H9 (cell line): ENCODE results near the gene TAS2R30. TPM values are rescaled to one million over a fixed set of nuclear protein-coding genes. Genes with fewer than 3 reads are reported as not detected.

Experiments
- DNase-seq: peaks from one replicate; pipeline ENCODE4 v3.0.0-alpha.2; 2017
- H2AFZ ChIP-seq: one replicate; pipeline ENCODE4 v1.6.1; 2013; ENCODE audit warnings: mild to moderate bottlenecking, low read length, control low read depth, moderate library complexity
- H2AK5ac ChIP-seq: 2 replicates; pipeline ENCODE4 v1.6.1; 2013; ENCODE audit warnings: low read length, control low read depth, mixed read lengths; ENCODE audit not compliant: insufficient read length
- H2BK120ac ChIP-seq: one replicate; pipeline ENCODE4 v1.6.1; 2013; ENCODE audit warnings: low read depth, mild to moderate bottlenecking, low read length, control low read depth, inconsistent platforms; ENCODE audit not compliant: poor library complexity, severe bottlenecking
- H2BK12ac ChIP-seq: 2 replicates; pipeline ENCODE4 v1.6.1; 2013; ENCODE audit warnings: low read length, control low read depth, mixed read lengths, low read depth; ENCODE audit not compliant: insufficient read length
- H2BK15ac ChIP-seq: 2 replicates; pipeline ENCODE4 v1.6.1; 2013; ENCODE audit warnings: low read depth, low read length, control low read depth
- H2BK20ac ChIP-seq: one replicate; pipeline ENCODE4 v1.6.1; 2013; ENCODE audit warnings: low read depth, mild to moderate bottlenecking, low read length, control low read depth, inconsistent platforms; ENCODE audit not compliant: poor library complexity, severe bottlenecking
- H2BK5ac ChIP-seq: 2 replicates; pipeline ENCODE4 v1.6.1; 2013; ENCODE audit warnings: low read length, control low read depth, mixed read lengths; ENCODE audit not compliant: insufficient read length
- H3K14ac ChIP-seq: 2 replicates; pipeline ENCODE4 v1.6.1; 2013; ENCODE audit warnings: low read length, control low read depth; ENCODE audit not compliant: insufficient read depth
- H3K18ac ChIP-seq: 2 replicates; pipeline ENCODE4 v1.6.1; 2013; ENCODE audit warnings: low read depth, mild to moderate bottlenecking, mixed read lengths, low read length, control low read depth; ENCODE audit not compliant: insufficient read length
- H3K23ac ChIP-seq: 2 replicates; pipeline ENCODE4 v1.6.1; 2013; ENCODE audit warnings: low read length, control low read depth, mixed read lengths, low read depth; ENCODE audit not compliant: insufficient read length
- H3K23me2 ChIP-seq: 2 replicates; pipeline ENCODE4 v1.6.1; 2013; ENCODE audit warnings: low read depth, mild to moderate bottlenecking, mixed read lengths, low read length, control low read depth; ENCODE audit not compliant: insufficient read length, poor library complexity, severe bottlenecking
- H3K27ac ChIP-seq: 2 replicates; pipeline ENCODE4 v1.5.1; 2013; ENCODE audit warnings: low read length, control low read depth, mixed read lengths, low read depth; ENCODE audit not compliant: insufficient read length
- H3K27me3 ChIP-seq: 2 replicates; pipeline ENCODE4 v1.6.1; 2013; ENCODE audit warnings: low read length, control low read depth, inconsistent platforms; ENCODE audit not compliant: insufficient read depth
- H3K4ac ChIP-seq: 2 replicates; pipeline ENCODE4 v1.6.1; 2013; ENCODE audit warnings: low read depth, mild to moderate bottlenecking, control low read depth, inconsistent platforms, low read length, moderate library complexity
- H3K4me1 ChIP-seq: 2 replicates; pipeline ENCODE4 v1.6.1; 2013; ENCODE audit warnings: low read length, control low read depth, inconsistent platforms; ENCODE audit not compliant: insufficient read depth
- H3K4me2 ChIP-seq: 2 replicates; pipeline ENCODE4 v1.6.1; 2013; ENCODE audit warnings: low read length, control low read depth, mixed read lengths; ENCODE audit not compliant: insufficient read length, insufficient read depth
- H3K56ac ChIP-seq: 2 replicates; pipeline ENCODE4 v1.6.1; 2013; ENCODE audit warnings: low read depth, mild to moderate bottlenecking, mixed read lengths, low read length, control low read depth; ENCODE audit not compliant: insufficient read length
- H3K79me1 ChIP-seq: 2 replicates; pipeline ENCODE4 v1.6.1; 2013; ENCODE audit warnings: low read depth, mild to moderate bottlenecking, moderate library complexity, low read length, control low read depth, inconsistent platforms; ENCODE audit not compliant: insufficient read depth, poor library complexity, severe bottlenecking
- H3K79me2 ChIP-seq: 2 replicates; pipeline ENCODE4 v1.6.1; 2013; ENCODE audit warnings: low read length, control low read depth, inconsistent platforms; ENCODE audit not compliant: insufficient read depth
- H3K9ac ChIP-seq: 2 replicates; pipeline ENCODE4 v1.6.1; 2013; ENCODE audit warnings: low read length, control low read depth, mixed read lengths; ENCODE audit not compliant: insufficient read length; ENCODE audit errors: extremely low read depth
- H3K9me3 ChIP-seq: one replicate; pipeline ENCODE4 v1.6.1; 2013; ENCODE audit warnings: low read depth, low read length, inconsistent platforms; ENCODE audit not compliant: control insufficient read depth
- H3T11ph ChIP-seq: one replicate; pipeline ENCODE4 v1.6.1; 2013; ENCODE audit warnings: mild to moderate bottlenecking, low read length, control low read depth, inconsistent platforms
- H4K20me1 ChIP-seq: one replicate; pipeline ENCODE4 v1.6.1; 2013; ENCODE audit not compliant: control insufficient read depth, insufficient read length, insufficient read depth
- H4K5ac ChIP-seq: 2 replicates; pipeline ENCODE4 v1.6.1; 2013; ENCODE audit warnings: low read depth, mild to moderate bottlenecking, mixed read lengths, low read length, control low read depth; ENCODE audit not compliant: insufficient read length
- H4K8ac ChIP-seq: replicated peaks from 2 replicates; pipeline ENCODE4 v1.6.1; 2013; ENCODE audit warnings: low read length, control low read depth, mixed read lengths, low read depth; ENCODE audit not compliant: insufficient read length
- H4K91ac ChIP-seq: 2 replicates; pipeline ENCODE4 v1.6.1; 2013; ENCODE audit warnings: low read depth, mild to moderate bottlenecking, moderate library complexity, mixed read lengths, low read length, control low read depth; ENCODE audit not compliant: insufficient read length
- H3K27ac Mint-ChIP-seq, 3 experiments: 2 replicates in 2 of 3; 3 replicates in 1 of 3; pipeline ENCODE4 v1.8.0; 2020 to 2021; ENCODE audit warnings: mixed read lengths in 3 of 3, mild to moderate bottlenecking in 1 of 3, moderate library complexity in 1 of 3
- H3K27me3 Mint-ChIP-seq: 2 replicates; pipeline ENCODE4 v1.8.0; 2021; ENCODE audit warnings: low read depth, mild to moderate bottlenecking, moderate library complexity, mixed read lengths
- H3K36me3 Mint-ChIP-seq, 3 experiments: 2 replicates in 2 of 3; 3 replicates in 1 of 3; pipeline ENCODE4 v1.8.0; 2020 to 2021; ENCODE audit warnings: low read depth in 3 of 3, mixed read lengths in 3 of 3; ENCODE audit not compliant: insufficient read depth in 1 of 3
- H3K4me1 Mint-ChIP-seq, 2 experiments: 2 replicates each; pipeline ENCODE4 v1.8.0; 2020; ENCODE audit warnings: mixed read lengths in 2 of 2
- H3K4me3 Mint-ChIP-seq, 2 experiments: 2 replicates in 1 of 2; 3 replicates in 1 of 2; pipeline ENCODE4 v1.8.0; 2020 to 2021; ENCODE audit warnings: mild to moderate bottlenecking in 2 of 2, mixed read lengths in 2 of 2, moderate library complexity in 1 of 2
- H3K9me3 Mint-ChIP-seq, 2 experiments: 2 replicates in 1 of 2; 3 replicates in 1 of 2; pipeline ENCODE4 v1.8.0; 2020; ENCODE audit warnings: mild to moderate bottlenecking in 2 of 2, mixed read lengths in 2 of 2, moderate library complexity in 1 of 2
- WGBS: extraction: QIAGEN DNeasy Blood & Tissue Kit; methylation state at CpG from one replicate; pipeline ENCODE4 v1.1.7; 2013; ENCODE audit warnings: missing lambda C conversion rate, low lambda C conversion rate, mixed read lengths; ENCODE audit not compliant: insufficient read length; ENCODE audit errors: extremely low coverage; 5-methylcytosine and 5-hydroxymethylcytosine counted together
- total RNA-seq: library from RNA; stranded (reverse); gene quantifications from 2 replicates; pipeline ENCODE4 v1.2.1, GENCODE V29; 2021
- TF ChIP-seq, protein P1 (sequence below): fragments of 200-600 bp; sonication (generic); conservative IDR thresholded peaks from 3 replicates; pipeline ENCODE4 v1.8.0; 2021; ENCODE audit warnings: antibody characterized with exemption, mild to moderate bottlenecking

The TAS2R30 gene
- total RNA-seq, 1 experiment from 2014 or later: 2.0 TPM

- Histone ChIP-seq H3K9me3 (no peaks in the 10 kb centered on the region), H3K9ac (no peak overlapping the region), H3K27me3 (no peaks in the 10 kb centered on the region), H4K20me1 (no peaks in the 10 kb centered on the region), H3K56ac (no peak overlapping the region), H4K5ac (no peak overlapping the region), H3K23ac (no peak overlapping the region), H3K79me2 (peaks cover 6% of the 10 kb centered on the region; the same call in 1 of the 2 replicates), H2BK12ac (no peak overlapping the region), H3K23me2 (no peaks in the 10 kb centered on the region), H2BK20ac (no peak overlapping the region), H3K79me1 (no peaks in the 10 kb centered on the region), H2AK5ac (no peak overlapping the region), H2AFZ (no peak overlapping the region), H4K8ac (no peak overlapping the region), H3T11ph (no peak overlapping the region), H3K4ac (no peak overlapping the region), H3K4me1 (no peaks in the 10 kb centered on the region), H3K18ac (no peak overlapping the region), H2BK15ac (no peak overlapping the region), H2BK120ac (no peak overlapping the region), H2BK5ac (no peak overlapping the region), H3K27ac (no peak overlapping the region), H4K91ac (no peak overlapping the region), H3K4me2 (no peak overlapping the region), H3K14ac (no peak overlapping the region)
- Mint-ChIP-seq H3K27me3 (no peaks in the 10 kb centered on the region), H3K9me3 (peaks cover 0 to 9% of the 10 kb centered on the region in 2 experiments; a peak in 4 of 5 replicates), H3K4me3 (no peak overlapping the region), H3K27ac (peak overlapping the region in 1 of 3 experiments; percentile 54; a peak in 1 of 7 replicates), H3K4me1 (no peaks in the 10 kb centered on the region), H3K36me3 (peaks cover 11 to 21% (median 20%) of the 10 kb centered on the region in 3 experiments)
- TF ChIP-seq, protein P1, sequence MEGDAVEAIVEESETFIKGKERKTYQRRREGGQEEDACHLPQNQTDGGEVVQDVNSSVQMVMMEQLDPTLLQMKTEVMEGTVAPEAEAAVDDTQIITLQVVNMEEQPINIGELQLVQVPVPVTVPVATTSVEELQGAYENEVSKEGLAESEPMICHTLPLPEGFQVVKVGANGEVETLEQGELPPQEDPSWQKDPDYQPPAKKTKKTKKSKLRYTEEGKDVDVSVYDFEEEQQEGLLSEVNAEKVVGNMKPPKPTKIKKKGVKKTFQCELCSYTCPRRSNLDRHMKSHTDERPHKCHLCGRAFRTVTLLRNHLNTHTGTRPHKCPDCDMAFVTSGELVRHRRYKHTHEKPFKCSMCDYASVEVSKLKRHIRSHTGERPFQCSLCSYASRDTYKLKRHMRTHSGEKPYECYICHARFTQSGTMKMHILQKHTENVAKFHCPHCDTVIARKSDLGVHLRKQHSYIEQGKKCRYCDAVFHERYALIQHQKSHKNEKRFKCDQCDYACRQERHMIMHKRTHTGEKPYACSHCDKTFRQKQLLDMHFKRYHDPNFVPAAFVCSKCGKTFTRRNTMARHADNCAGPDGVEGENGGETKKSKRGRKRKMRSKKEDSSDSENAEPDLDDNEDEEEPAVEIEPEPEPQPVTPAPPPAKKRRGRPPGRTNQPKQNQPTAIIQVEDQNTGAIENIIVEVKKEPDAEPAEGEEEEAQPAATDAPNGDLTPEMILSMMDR: no peak
- no CpG with 5 or more reads among the region's 2 CpGs for WGBS
- no peak for DNase-seq
Measured at GRCh38 chr12:11130999-11131398, 3.4 kb downstream of the TAS2R30 start.
